ENCODE data around the gene AIRE.
A peak's percentile ranks its signal among the peaks of the same experiment; 100 is the strongest.

Gene AIRE

GRCh38 chr21:44291936-44292811 lies 6.5 kb downstream of the AIRE start:
- no peak for DNase-seq (ENCODE audit: low spot score)

- DNase-seq (ENCODE audit: low spot score), result no peak
Measured at GRCh38 chr21:44292812-44293195, 7.1 kb downstream of the AIRE start.

DNA sequence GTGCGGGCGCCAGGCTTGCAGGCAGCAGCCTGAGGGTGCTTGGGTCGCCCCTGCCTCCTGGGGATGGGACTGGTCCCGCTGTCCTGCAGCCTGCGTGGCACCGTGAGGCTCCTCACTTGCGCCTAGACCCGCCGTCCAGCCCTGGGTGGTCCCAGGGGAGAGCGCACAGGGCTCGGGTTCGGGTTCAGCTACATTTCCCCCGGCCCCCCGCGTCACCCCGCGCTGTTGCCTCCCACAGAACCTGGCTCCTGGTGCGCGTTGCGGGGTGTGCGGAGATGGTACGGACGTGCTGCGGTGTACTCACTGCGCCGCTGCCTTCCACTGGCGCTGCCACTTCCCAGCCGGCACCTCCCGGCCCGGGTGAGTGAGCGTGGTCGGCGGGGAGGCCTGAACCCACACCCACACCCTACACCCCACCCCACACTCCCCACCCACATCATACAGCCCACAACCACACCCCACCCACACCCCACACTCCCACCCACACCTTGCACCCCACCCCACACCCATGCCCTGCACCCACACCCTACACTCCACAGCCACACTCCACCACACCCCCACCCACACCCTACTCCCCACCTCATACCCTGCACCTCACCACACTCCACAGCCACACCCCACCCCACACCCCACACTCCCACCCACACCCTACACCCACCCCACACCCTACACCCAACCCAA lies 8.0 kb downstream of the AIRE start:
- no peak for DNase-seq (ENCODE audit: low spot score)

GRCh38 chr21:44294391-44295162 lies 8.9 kb downstream of the AIRE start:
- no peak for DNase-seq (ENCODE audit: low spot score)

DNA sequence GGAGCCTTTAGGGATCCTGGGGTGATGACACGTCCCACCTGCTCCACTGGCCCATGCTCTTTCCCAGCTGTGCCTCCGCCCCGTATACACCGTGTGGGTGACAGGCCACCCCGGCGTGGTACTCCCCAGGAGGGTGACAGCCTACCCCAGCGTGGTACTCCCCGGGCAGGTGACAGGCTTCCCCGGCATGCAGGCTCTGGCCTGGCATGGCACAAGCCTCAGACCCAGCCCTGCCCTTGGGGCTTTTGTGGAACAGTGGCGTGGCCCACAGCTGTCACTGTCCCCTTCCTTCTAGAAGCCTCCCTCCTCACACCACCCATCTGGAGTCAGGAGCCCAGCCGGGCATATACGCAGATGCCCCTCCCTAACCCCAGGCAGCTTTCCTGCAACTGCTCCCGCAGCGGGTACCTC lies 9.5 kb downstream of the AIRE start:
- no peak for DNase-seq (ENCODE audit: low spot score)

- no peak for DNase-seq (ENCODE audit: low spot score)
Measured at GRCh38 chr21:44295646-44296045, 10.0 kb downstream of the AIRE start.

DNA sequence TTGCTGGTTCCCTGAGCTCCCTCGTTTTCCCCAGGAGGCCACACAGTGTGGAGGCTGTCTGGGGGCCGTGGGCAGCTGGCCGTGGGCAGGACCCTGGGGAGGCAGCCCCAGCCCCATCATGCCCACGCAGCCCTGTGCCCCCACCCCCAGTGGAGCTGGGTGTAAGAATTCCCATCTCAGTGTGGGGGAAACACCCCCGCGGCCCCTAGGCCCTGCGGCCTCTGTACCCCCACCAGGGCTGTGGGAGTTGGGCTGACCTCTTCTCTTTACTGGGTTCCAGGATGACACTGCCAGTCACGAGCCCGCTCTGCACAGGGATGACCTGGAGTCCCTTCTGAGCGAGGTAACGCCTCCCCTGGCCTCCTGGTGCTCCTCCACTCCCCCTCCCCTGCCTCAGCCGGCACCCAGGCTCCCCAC lies 10.4 kb downstream of the AIRE start:
- no peak for DNase-seq (ENCODE audit: low spot score)

DNA sequence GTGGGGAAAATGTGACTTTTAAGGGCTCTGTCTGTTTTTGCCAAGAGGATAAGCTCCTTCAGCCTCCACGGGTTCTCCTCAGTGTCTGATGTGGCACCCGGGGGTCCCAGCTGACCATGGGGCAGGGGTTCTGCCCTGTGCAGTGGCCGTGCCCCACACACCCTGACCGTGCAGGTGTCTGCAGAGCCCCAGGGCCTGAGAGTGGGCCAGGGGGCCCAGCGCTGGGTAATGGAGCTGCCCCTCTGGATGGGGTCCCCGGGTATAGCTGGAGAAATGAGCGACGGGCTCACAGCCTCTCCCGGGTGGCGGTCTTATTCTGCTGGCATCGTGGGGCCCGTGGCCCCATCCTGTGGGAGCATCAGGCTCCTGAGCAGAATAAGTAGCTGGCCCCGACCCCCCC lies 11.2 kb downstream of the AIRE start:
- DNase-seq (ENCODE audit: low spot score), result no peak

GRCh38 chr21:44297525-44298290 lies 12.0 kb downstream of the AIRE start:
- DNase-seq (ENCODE audit: low spot score), result peak; percentile 85

- no peak for DNase-seq (ENCODE audit: low spot score)
Measured at GRCh38 chr21:44298301-44298700, 12.6 kb downstream of the AIRE start.

DNA sequence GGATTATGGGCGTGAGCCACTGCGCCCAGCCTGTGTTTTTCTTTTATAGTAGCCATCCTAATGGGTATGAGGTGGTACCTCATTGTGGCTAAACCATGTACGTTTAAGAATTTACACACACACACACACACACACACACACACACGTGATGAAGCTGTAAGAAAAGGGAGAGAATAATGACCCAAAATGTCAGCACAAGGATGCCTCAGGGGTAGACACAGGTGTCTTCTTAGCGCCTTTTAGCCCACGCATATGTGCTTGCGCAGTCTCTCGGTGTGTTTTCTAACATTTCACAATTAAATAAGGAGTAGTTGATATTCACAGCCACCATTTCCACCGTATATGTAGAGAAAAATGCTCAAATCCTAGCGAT lies 13.4 kb downstream of the AIRE start:
- peak; percentile 24 for DNase-seq (ENCODE audit: low spot score)

- DNase-seq (ENCODE audit: low spot score), result peak; percentile 64
Measured at GRCh38 chr21:44299458-44300261, 14.0 kb downstream of the AIRE start, which contains the start of gene PFKL. Gene PFKL, plus strand, starts transcription at chr21:44300053. Its CDS starts 53 bp downstream, at chr21:44300106.

DNA sequence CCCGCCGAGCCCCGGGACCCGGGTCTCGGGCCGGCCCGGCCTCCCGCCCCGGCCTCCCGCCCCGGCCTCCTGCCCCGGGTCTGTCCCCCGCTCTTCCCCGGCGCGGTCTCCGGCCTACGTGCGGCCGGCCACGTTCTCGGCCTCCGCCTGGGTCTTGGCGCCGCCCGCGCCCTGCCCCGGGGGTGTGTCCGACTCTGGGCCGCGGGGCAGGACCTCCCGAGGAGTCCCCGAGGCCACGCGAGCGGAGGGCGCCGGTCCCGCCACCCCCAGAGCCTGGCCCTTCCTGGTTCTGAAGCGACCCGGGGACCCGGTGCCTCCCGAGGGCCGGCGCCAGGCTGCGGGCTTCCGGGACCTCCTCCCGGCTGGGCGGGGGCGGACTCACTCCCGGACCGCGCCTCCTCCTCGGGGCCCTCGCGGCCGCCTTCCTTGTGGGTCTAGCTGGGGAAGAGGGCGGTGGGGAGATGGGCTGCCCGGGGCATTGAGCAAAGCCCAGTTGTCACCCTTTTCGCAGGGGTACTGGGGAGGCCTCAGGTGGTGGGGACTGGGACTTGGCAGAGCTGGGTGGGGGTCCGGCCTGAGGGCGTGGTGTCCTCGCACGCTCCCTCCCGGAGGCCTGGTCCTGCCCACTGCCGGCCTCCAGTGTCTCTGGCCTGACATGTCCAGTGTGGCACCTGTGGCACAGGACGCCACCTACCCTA lies 14.7 kb downstream of the AIRE start:
- DNase-seq (ENCODE audit: low spot score), result peak; percentile 57

DNA sequence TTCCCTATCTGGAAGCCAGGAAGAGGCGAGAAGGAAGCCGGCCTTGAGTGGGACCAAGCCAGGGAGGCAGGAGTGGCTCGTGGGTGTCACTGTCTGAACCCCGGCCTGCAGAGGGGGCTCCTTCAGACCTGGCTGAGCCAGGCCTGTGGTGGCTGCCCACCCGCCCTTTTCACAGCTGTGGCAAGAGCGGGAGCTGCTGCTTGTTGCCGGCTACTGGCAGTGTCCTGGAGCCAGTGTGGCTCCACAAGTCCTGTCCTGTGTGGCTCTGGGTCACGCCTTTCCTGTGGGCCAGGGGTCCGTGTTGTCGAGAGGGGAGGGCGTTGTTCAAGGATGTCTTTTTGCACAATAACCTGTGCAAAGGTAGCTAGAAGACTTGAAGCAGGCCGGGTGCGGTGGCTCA lies 15.5 kb downstream of the AIRE start:
- no peak for DNase-seq (ENCODE audit: low spot score)

DNA sequence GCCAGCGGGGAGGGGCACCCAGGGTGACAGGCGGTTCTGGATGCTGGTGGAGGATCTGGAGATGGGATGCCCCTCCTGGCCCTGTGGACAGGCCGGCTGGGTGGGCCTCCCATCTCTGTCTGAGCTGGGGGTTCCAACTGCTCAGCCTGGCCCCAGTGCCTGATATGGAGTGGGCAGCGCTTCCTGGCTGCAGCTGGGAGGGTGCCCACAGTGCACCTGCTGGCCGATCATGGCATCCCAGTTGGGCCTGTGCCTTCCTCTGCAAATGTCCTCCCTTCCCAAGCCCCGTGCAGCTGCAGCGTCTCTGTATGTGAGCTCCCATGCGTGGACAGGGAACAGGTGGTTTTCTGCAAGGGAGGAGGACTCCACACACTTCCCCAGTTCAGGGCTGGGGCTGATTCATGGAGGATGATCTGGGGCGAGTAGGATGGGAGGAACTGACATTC lies 16.3 kb downstream of the AIRE start:
- DNase-seq (ENCODE audit: low spot score), result no peak

DNA sequence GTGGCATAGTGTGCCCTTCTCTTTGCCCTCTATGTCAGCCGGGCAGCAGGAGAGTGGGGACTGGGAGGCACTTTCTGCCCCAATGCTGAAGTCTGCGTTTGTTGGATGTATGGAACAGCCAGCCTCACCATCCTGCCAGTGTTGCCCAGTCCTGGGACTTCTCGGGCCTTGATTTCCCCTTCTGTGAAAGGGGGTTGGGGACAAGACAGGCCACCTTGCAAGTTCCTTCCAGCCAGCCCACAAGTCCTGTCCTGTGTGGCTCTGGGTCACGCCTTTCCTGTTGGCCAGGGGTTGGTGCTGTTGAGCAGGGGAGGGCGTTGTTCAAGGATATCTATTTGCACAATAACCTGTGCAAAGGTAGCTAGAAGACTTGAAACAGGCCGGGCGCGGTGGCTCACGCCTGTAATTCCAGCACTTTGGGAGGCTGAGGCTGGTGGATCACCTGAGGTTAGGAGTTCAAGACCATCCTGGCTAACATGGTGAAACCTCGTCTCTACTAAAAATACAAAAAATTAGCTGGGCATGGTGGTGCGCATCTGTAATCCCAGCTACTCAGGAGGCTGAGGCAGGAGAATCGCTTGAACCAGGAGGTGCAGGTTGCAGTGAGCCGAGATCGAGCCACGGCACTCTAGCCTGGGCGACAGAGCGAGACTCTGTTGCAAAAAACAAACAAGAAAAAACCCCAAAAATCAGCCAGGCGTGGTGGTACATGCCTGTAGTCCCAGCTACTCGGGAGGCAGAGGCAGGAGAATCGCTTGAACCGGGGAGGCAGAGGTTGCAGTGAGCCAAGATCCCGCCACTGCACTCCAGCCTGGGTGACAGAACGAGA lies 17.1 kb downstream of the AIRE start:
- DNase-seq (ENCODE audit: low spot score), result peak; percentile 23

- DNase-seq (ENCODE audit: low spot score), result no peak
Measured at GRCh38 chr21:44303490-44303981, 17.9 kb downstream of the AIRE start.

DNA sequence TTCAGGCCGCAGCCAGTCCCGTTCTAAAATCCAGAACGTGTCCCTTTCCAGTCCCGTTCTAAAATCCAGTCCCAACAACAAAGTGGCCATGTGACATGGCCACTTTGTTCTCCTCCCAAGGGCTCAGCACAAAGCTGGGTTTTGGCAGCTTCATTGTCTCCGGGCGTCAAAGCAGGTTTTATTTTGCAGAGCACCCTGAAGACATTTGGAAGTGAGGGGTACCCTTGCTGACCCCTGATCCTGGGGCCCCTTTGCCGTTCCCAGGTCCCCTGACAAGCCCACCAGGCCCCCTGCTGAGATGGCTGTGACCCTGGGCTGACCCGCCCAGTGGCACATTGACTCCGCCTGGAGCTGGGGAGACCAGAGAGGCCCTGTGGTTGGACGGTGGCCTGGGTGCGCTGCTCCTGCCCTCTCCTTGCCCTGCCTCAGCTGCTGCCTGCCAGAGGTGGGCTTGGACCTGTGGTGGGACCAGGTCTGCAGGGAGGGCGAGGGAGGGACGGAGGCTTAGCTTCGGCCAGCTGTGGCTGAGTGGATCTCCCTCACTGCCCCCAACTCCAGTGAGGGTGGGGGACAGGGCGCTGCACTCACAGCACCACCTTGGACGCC lies 18.4 kb downstream of the AIRE start:
- DNase-seq (ENCODE audit: low spot score), result no peak

- DNase-seq (ENCODE audit: low spot score), result peak; percentile 32
Measured at GRCh38 chr21:44304877-44305293, 19.2 kb downstream of the AIRE start.
